PC-9 (cell line): Measurements from ENCODE around the gene ACTN3. TPM values are rescaled to one million over a fixed set of nuclear protein-coding genes. Genes with fewer than 3 reads are reported as not detected.
"Not testable (repeated sequence)": the region's sequence is repeated elsewhere in the genome, so short reads cannot be mapped to it uniquely, and the experiment has no call there.

Source experiments
- BruUV-seq: library from RNA; stranded (reverse); fragments of 400-500 nt; replicated peaks from 2 replicates; lab custom pipeline; 2021; lab: Mats Ljungman, UMichigan
- CTCF ChIA-PET: fragments of 300-600 bp; sonication (Branson Sonifier 250); formaldehyde crosslinking; loops from one replicate; lab custom pipeline; 2022; ENCODE audit warnings: antibody characterized with exemption; lab: Charles Lee
- POLR2A ChIA-PET: fragments of 300-600 bp; sonication (Branson Sonifier 250); formaldehyde crosslinking; loops from one replicate; lab custom pipeline; 2022; ENCODE audit warnings: antibody characterized with exemption; ENCODE audit not compliant: unreplicated experiment; lab: Charles Lee
- DNase-seq, 2 experiments: peaks; one replicate each; pipeline versions ENCODE4 v3.0.0 to v3.0.0-alpha.2; 2015 to 2022; ENCODE audit warnings: mixed read lengths in 1 of 2
- H2AFZ ChIP-seq: fragments of 200-600 bp; sonication (generic); 2 replicates; pipeline ENCODE4 v1.8.1; 2017; ENCODE audit warnings: antibody characterized with exemption
- H3F3A ChIP-seq: fragments of 200-600 bp; sonication (generic); 2 replicates; pipeline ENCODE4 v1.8.1; 2017; ENCODE audit warnings: antibody characterized with exemption, mild to moderate bottlenecking, low read depth; ENCODE audit not compliant: insufficient read depth
- H3K27ac ChIP-seq: fragments of 200-600 bp; sonication (generic); 2 replicates; pipeline ENCODE4 v1.6.1; 2016; ENCODE audit warnings: mixed run types
- H3K27me3 ChIP-seq: fragments of 200-600 bp; sonication (generic); 2 replicates; pipeline ENCODE4 v1.6.1; 2016; ENCODE audit warnings: low read depth, mixed run types; ENCODE audit not compliant: insufficient read depth
- H3K36me3 ChIP-seq: fragments of 200-600 bp; sonication (generic); 2 replicates; pipeline ENCODE4 v1.6.1; 2016; ENCODE audit warnings: low read depth, mixed run types
- H3K4me1 ChIP-seq: fragments of 200-600 bp; sonication (generic); replicated peaks from 2 replicates; pipeline ENCODE4 v1.6.1; 2016; ENCODE audit warnings: mixed run types; ENCODE audit not compliant: insufficient read depth
- H3K4me2 ChIP-seq: fragments of 200-600 bp; sonication (generic); 2 replicates; pipeline ENCODE4 v1.6.1; 2017; ENCODE audit warnings: mixed run types
- H3K4me3 ChIP-seq: fragments of 200-600 bp; sonication (generic); 2 replicates; pipeline ENCODE4 v1.6.1; 2016; ENCODE audit warnings: mixed run types
- H3K79me2 ChIP-seq: fragments of 200-600 bp; sonication (generic); 2 replicates; pipeline ENCODE4 v1.6.1; 2017; ENCODE audit warnings: low read depth, mixed run types
- H3K9me2 ChIP-seq: fragments of 200-600 bp; sonication (generic); 2 replicates; pipeline ENCODE4 v1.8.1; 2017; ENCODE audit warnings: mild to moderate bottlenecking; ENCODE audit not compliant: insufficient read depth
- H3K9me3 ChIP-seq: fragments of 200-600 bp; sonication (generic); 2 replicates; pipeline ENCODE4 v1.8.1; 2016; ENCODE audit warnings: low read depth; ENCODE audit not compliant: insufficient read depth
- H4K20me1 ChIP-seq: fragments of 200-600 bp; sonication (generic); 2 replicates; pipeline ENCODE4 v1.8.1; 2017; ENCODE audit not compliant: insufficient read depth
- EZH2 ChIP-seq: fragments of 200-600 bp; sonication (generic); IDR thresholded peaks from 2 replicates; pipeline ENCODE4 v1.8.0; 2017; ENCODE audit warnings: antibody characterized with exemption, low read depth
- intact Hi-C: fragments of 100-400 bp; cut with micrococcal nuclease; formaldehyde crosslinking; loops from one replicate; pipeline ENCODE4 v1.10.0; 2022; ENCODE audit not compliant: unreplicated experiment
- total RNA-seq: library from RNA; stranded (reverse); gene quantifications from 2 replicates; pipeline ENCODE4 v1.2.3, GENCODE V29; 2021
- TF ChIP-seq, protein P1 (sequence below): fragments of 200-600 bp; sonication (generic); conservative IDR thresholded peaks from 2 replicates; pipeline ENCODE4 v1.6.1; 2017; ENCODE audit warnings: mixed run types, antibody characterized with exemption, mild to moderate bottlenecking, moderate library complexity

The ACTN3 gene
- total RNA-seq, 1 experiment from 2014 or later = not detected

DNA sequence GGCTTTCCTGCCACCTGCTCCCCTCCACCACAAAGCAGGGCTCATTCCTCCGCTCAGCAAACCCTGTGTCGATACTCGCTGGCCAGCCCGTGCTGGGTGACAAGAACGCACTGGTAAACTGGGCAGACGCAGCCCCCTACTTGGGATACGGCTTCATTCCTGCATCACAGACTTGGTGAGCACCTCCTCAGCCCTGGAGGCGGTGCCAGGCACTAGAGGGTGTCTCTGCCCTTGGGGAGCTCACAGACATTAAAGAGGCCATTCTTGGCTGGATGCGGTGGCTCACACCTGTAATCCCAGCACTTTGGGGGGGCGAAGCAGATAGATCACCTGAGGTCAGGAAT is 6.9 kb upstream of the ACTN3 start:
- peaks cover 4% of the 10 kb centered on the region for H3K4me1 ChIP-seq
- no peak for TF ChIP-seq EZH2
- TF ChIP-seq, protein P1, sequence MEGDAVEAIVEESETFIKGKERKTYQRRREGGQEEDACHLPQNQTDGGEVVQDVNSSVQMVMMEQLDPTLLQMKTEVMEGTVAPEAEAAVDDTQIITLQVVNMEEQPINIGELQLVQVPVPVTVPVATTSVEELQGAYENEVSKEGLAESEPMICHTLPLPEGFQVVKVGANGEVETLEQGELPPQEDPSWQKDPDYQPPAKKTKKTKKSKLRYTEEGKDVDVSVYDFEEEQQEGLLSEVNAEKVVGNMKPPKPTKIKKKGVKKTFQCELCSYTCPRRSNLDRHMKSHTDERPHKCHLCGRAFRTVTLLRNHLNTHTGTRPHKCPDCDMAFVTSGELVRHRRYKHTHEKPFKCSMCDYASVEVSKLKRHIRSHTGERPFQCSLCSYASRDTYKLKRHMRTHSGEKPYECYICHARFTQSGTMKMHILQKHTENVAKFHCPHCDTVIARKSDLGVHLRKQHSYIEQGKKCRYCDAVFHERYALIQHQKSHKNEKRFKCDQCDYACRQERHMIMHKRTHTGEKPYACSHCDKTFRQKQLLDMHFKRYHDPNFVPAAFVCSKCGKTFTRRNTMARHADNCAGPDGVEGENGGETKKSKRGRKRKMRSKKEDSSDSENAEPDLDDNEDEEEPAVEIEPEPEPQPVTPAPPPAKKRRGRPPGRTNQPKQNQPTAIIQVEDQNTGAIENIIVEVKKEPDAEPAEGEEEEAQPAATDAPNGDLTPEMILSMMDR = no peak
- no TSS peak for BruUV-seq

DNA sequence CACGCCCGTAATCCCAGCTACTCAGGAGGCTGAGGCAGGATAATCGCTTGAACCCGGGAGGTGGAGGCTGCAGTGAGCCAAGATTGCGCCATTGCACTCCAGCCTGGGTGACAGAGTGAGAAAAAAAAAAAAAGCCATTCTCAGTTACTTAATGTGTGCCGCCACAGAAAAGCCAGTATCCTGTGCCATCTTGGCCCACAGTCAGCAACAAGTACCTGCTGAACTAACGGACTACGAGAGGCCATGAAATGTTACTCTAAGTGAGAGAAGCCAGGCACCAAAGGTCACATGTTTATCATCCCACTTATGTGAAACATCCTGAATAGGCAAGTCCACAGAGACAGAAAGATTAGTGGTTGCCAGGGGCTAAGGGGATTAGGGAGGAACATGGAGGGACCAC is 6.1 kb upstream of the ACTN3 start:
- not testable (repeated sequence) for H3K36me3 ChIP-seq, H4K20me1 ChIP-seq

More for the DNA sequence above, 6.9 kb upstream of the ACTN3 start:
- no peak overlapping the region for H3K27ac ChIP-seq
- DNase-seq = no peak
- no peak overlapping the region for H3K4me2 ChIP-seq
- H3K27me3 ChIP-seq = no peaks in the 10 kb centered on the region
- no peaks in the 10 kb centered on the region for H3K79me2 ChIP-seq
- H4K20me1 ChIP-seq = no peaks in the 10 kb centered on the region
- H3K9me3 ChIP-seq = no peaks in the 10 kb centered on the region
- CTCF ChIA-PET = no interaction called here
- POLR2A ChIA-PET = no interaction called here
- H3K4me3 ChIP-seq = no peak overlapping the region
- H2AFZ ChIP-seq = no peak overlapping the region
- H3K36me3 ChIP-seq = no peaks in the 10 kb centered on the region; the same call in 1 of the 2 replicates
- intact Hi-C loops = no loop called here
- H3F3A ChIP-seq = peaks cover 6% of the 10 kb centered on the region; the same call in 1 of the 2 replicates
- H3K9me2 ChIP-seq = no peaks in the 10 kb centered on the region

DNA sequence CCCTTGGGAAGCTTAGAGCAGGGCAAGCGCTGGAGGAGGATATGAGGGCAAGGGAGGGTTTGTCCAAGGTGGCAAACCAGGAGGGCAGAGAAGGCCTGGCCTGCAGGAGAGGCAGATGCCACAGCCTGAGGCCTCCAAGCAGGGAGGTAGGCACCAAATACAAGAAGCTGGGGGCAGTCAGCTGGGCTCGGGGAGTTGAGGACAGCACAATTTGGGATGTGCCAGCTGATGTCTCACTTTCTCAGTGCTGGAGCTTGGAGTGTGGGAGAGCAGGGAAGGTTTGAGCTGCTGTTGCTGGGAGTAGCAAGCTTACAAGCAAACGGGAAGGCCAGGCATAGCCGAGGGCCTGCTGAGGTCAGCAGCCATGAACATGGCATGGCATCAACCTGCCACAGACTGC is 4.8 kb upstream of the ACTN3 start:
- Histone ChIP-seq H4K20me1 (no peaks in the 10 kb centered on the region), H2AFZ (no peak overlapping the region), H3K4me2 (no peak overlapping the region), H3K27ac (no peak overlapping the region), H3K9me3 (no peaks in the 10 kb centered on the region), H3K27me3 (0 out of 2 replicates have a peak, but pooled peaks cover 4% of the 10 kb centered on the region), H3K9me2 (no peaks in the 10 kb centered on the region), H3K4me3 (no peak overlapping the region), H3K79me2 (no peaks in the 10 kb centered on the region), H3K36me3 (no peaks in the 10 kb centered on the region), H3K4me1 (peaks cover 13% of the 10 kb centered on the region), H3F3A (no peaks in the 10 kb centered on the region; the same call in 1 of the 2 replicates)
- BruUV-seq = no TSS peak
- CTCF ChIA-PET = no interaction called here
- TF ChIP-seq EZH2 = no peak
- TF ChIP-seq, protein P1 = no peak
- DNase-seq = no peak
- intact Hi-C loops = no loop called here
- POLR2A ChIA-PET = no interaction called here

More for the DNA sequence above, 6.1 kb upstream of the ACTN3 start:
- H3K4me1 ChIP-seq, H3K27ac ChIP-seq, H3F3A ChIP-seq, DNase-seq, H3K27me3 ChIP-seq, H2AFZ ChIP-seq, H3K4me2 ChIP-seq, POLR2A ChIA-PET, H3K4me3 ChIP-seq, BruUV-seq, H3K9me3 ChIP-seq, H3K79me2 ChIP-seq, H3K9me2 ChIP-seq, intact Hi-C loops, CTCF ChIA-PET: not testable (repeated sequence)

DNA sequence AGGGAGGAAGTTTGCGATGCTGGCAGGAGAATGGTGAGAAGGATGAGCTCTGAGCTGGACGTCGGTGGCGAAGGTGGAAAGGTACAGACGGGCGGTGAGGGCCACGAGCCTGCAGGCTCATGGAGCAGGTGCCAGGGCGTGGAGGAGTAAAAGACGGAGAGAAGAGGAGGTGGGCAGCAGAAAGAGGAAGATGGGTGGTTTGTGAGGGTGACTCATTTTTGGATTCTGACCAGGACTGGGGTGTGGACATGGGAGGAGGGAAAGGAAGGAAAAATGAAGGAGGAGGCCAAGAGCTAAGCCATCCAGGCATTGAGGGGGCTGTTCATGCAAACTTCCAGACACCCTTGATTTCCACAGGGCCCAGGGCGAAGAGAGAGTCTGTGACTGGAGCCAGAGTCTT is 4.3 kb upstream of the ACTN3 start:
- H3K4me3 ChIP-seq = no peak overlapping the region
- no peaks in the 10 kb centered on the region for H3K9me2 ChIP-seq
- no peak for TF ChIP-seq EZH2
- TF ChIP-seq, protein P1 = no peak
- ChIA-PET POLR2A (no interaction called here), CTCF (no interaction called here)
- H3K27me3 ChIP-seq = 0 out of 2 replicates have a peak, but pooled peaks cover 9% of the 10 kb centered on the region
- H3K27ac ChIP-seq = no peak overlapping the region
- H4K20me1 ChIP-seq = no peaks in the 10 kb centered on the region
- peaks cover under 1% of the 10 kb centered on the region; the same call in 1 of the 2 replicates for H3F3A ChIP-seq
- intact Hi-C loops = no loop called here
- BruUV-seq = no TSS peak
- H3K36me3 ChIP-seq = no peaks in the 10 kb centered on the region
- DNase-seq = no peak
- no peaks in the 10 kb centered on the region for H3K9me3 ChIP-seq
- H2AFZ ChIP-seq = no peak overlapping the region
- H3K79me2 ChIP-seq = no peaks in the 10 kb centered on the region
- H3K4me2 ChIP-seq = no peak overlapping the region
- peaks cover 13% of the 10 kb centered on the region for H3K4me1 ChIP-seq
